CD4-positive, alpha-beta T cell treated with Interferon gamma for 1 hour (primary cell): ENCODE data around the gene KRTAP4-8.
"Not testable (repeated sequence)": the region's sequence is repeated elsewhere in the genome, so short reads cannot be mapped to it uniquely, and the experiment has no call there.

Source experiments
- DNase-seq: peaks from one replicate; pipeline ENCODE4 v3.0.0-alpha.2; 2020

KRTAP4-8 gene

DNA sequence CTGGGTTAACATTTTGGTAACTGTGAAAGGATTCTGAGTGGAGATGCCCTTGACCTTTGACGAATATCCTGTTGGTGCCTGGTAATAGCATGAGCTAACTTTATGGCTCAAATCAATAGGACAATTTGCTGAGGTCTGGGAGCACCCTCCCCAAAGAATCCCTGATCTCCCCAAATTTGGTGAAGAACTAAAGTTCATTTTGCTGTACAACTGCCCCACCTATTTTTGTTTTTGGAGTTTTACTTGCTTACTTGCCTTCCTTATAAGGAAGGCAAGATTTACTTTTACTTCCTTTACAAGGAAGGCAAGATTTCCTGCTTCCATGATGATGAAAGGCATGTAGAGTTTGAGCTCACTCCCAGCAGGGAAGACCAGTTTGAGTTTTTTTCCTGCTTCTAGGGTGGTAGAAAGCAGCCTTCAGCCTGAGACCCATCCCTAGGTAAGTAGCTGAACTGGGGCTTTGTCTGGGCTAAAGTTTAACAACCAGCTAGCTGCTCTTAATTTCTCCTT is 10.1 kb upstream of the KRTAP4-8 start:
- DNase-seq, result no peak

DNA sequence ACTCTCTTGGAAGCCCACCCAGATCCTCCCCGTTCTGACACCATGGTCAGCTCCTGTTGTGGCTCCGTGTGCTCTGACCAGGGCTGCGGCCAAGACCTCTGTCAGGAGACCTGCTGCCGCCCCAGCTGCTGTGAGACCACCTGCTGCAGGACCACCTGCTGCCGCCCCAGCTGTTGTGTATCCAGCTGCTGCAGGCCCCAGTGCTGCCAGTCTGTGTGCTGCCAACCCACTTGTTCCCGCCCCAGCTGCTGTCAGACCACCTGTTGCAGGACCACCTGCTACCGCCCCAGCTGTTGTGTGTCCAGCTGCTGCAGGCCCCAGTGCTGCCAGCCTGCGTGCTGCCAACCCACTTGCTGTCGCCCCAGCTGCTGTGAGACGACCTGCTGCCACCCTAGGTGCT is 7.4 kb upstream of the KRTAP4-8 start, which contains the start of gene KRTAP4-9:
KRTAP4-9 (plus strand) TSS at position 43 of the 400 bp plus-strand sequence; CDS start at position 43, 0 bp downstream.
- DNase-seq, result not testable (repeated sequence)

DNA sequence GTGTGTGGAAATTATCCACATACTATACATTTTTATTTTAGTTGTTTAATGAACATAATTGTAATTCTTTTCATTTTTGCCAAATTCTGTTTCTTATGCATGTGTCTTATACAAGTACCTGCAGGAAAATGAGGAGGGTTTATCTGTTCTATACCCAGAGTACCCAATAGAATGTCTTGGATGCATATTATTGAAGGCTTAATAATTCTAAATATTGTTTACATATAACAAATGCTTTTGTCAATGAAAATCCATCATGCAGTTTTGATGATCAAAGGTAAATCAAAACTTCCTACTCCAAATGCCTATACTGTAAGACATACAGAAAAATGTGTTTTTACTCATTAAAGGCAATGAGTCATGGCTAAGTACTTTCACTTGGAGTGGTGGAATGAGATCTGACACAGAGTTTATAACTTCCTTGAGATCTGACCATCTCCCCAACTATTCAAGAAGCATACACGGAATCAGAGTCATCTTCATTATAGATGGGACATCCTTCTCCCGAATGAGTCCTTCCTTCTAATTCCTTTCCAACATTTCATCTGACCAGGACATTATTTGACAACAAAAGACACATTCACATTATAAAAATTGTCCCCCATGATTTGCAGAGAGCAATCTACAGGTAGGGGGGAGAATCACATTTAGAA is 6.6 kb upstream of the KRTAP4-8 start:
- not testable (repeated sequence) for DNase-seq

DNA sequence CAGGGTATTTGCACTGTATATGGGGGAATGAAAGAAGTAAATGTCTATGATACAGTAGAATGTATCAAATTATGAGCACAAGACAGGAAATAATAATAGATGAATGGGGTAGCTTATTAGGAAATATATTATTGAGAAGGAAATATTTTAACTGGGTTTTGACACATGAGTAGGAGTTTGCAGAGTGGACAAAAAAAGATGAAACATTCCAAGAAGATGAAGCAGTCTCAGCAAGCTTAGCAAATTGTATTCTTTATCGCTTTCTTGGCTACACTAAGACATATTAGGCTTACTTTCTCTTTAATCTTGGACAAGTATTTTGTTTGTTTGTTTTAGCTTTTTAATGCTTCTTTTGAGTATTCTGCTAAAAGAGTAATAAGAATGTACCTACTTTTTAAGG is 6.0 kb upstream of the KRTAP4-8 start:
- no peak for DNase-seq

DNA sequence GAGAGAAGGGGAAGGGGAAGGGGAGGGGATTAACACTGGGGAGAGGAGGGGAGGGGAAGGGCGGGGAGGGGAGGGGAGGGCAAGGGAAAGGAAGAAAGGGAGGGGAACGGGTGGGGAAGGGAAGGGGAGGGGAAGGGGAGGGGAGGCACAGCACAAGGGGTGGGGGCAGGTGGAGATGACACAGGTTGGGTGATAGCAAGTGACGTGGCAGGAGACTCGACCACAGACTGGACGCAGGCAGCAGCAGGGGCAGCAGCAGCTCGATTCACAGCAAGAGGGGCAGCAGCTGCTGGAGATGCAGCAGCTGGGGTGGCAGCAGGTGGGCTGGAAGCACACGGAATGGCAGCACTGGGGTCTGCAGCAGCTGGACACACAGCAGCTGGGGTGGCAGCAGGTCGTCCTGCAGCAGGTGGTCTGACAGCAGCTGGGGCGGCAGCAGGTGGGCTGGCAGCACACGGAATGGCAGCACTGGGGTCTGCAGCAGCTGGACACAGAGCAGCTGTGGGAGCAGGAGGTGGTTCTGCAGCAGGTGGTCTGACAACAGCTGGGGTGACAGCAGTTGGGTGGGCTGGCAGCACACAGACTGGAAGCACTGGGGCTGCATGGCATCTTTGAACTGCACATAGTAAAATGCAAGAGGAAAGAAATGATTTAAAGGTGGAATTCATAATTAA is 3.8 kb upstream of the KRTAP4-8 start, which contains the start of gene KRTAP4-16:
KRTAP4-16 (minus strand) TSS at position 624 of the 674 bp plus-strand sequence; CDS start at position 624, 0 bp downstream.
- no peak for DNase-seq

DNA sequence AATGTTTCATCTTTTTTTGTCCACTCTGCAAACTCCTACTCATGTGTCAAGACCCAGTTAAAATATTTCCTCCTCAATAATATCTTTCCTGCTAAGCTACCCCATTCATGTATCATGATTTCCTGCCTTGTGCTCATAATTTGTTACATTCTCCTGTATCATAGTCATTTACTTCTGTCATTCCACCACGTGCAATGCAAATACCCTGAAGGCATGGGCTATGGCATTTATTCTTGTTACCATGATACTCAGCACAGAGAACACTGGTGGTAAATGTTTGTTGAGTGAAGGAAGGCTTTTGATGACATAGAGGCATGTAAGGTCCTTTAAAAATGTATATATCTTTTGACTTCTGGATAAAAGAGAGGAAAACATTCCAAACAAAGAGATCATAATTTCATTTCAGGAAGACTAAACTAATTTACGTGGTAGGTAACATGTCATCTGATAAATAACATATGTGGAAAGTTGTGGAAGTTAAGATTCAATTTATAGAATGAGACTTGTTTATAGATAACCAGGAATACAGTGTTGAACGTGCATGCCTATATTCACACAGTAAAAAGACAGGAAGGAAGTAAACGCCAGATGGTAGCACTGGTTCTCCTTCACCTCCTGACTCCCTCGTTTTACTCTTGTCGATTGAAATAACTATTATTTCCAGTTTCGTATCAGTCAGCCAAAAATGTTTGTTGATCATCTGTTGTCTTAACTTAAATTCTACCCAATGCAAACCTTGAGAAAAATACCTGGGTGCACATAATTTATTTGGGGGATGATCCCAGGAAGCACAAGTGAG is 1.9 kb upstream of the KRTAP4-8 start:
- DNase-seq, result not testable (repeated sequence)

DNA sequence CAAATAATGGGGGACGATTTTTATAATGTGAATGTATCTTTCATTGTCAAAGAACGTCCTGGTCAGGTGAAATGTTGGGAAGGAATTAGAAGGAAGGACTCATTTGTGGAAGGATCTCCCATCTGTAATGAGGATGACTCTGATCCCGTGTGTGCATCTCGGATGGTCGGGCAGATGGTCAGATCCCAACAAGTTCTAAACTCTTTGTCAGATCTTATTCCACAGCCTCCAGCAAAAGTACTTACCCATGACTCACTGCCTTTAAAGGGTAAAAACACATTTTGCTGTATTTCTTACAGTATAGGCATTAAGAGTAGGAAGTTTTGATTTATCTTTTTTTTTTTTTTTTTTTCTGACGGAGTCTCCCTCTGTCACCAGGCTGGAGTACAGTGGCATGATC is 539 bp upstream of the KRTAP4-8 start:
- DNase-seq, result no peak

DNA sequence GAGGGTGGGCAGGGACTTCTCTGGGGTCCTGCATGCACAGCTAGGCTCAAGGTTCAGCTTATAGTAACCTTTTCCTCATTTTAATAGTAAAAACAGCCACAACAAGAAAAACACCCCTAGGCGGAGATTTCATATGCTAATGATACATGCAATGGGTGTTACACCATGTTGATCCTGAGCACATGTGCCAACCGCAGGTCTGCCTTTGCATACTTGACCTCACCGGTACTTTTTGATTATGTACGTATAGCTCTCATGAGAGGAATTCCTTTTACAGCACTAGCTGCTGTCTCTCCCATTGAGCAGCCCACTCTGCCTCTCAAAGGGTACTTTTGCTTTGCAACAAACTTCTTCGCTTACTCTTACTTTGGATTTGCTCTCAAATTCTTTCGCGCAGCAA is 1.9 kb downstream of the KRTAP4-8 start:
- no peak for DNase-seq

DNA sequence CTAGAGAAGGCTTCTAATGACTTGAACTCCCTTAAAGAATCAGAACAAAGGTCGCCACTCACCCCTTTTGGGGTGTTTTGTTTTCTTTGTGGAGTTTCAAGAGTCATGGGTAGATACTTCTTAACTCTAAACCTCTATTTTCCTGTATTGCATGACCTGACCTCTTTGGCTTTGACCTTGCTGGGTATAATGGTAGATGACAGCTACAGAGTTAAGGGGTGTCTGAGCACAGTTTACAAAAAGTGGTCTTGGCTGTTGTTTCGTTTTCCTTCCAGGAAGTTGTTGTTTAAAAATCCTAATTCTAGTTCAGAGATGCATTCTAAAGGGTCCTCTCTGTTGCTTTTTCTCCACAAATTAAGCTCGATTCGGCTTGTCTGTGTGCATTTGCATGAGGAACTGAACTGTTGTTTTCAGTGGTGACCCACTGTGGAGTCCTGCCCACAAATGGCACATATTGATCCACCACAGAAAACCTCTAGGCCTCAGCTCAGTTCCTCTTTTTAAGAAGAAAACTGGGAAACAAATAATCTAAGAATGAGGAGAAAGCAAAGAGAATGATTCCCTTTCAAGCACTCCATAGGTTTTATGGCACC is 9.1 kb downstream of the KRTAP4-8 start:
- not testable (repeated sequence) for DNase-seq

DNA sequence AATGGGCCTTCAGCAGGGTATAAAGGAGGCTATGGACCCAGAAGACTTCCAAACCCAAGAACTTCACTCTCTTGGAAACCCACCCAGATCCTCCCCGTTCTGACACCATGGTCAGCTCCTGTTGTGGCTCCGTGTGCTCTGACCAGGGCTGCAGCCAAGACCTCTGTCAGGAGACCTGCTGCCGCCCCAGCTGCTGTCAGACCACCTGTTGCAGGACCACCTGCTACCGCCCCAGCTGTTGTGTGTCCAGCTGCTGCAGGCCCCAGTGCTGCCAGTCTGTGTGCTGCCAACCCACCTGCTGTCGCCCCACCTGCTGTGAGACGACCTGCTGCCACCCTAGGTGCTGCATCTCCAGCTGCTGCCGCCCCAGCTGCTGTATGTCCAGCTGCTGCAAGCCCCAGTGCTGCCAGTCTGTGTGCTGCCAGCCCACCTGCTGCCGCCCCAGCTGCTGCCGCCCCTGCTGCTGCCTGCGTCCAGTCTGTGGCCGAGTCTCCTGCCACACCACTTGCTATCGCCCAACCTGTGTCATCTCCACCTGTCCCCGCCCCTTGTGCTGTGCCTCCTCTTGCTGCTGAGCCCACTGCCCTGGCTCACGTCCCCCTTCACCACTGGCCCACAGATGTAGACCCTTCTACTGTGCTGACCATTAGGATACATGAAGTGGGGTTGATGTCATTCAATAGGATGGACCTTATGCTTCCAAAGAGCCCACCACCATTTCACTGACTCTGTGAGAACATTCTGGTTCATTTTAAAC is 13.7 kb downstream of the KRTAP4-8 start, which contains the start of gene KRTAP4-7:
KRTAP4-7 (plus strand) TSS at position 51 of the 757 bp plus-strand sequence; CDS start at position 108, 57 bp downstream.
- not testable (repeated sequence) for DNase-seq

DNA sequence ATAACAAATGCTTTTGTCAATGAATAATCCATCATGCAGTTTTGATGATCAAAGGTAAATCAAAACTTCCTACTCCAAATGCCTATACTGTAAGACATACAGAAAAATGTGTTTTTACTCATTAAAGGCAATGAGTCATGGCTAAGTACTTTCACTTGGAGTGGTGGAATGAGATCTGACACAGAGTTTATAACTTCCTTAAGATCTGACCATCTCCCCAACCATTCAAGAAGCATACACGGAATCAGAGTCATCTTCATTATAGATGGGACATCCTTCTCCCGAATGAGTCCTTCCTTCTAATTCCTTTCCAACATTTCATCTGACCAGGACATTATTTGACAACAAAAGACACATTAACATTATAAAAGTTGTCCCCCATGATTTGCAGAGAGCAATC is 14.5 kb downstream of the KRTAP4-8 start:
- DNase-seq, result not testable (repeated sequence)

DNA sequence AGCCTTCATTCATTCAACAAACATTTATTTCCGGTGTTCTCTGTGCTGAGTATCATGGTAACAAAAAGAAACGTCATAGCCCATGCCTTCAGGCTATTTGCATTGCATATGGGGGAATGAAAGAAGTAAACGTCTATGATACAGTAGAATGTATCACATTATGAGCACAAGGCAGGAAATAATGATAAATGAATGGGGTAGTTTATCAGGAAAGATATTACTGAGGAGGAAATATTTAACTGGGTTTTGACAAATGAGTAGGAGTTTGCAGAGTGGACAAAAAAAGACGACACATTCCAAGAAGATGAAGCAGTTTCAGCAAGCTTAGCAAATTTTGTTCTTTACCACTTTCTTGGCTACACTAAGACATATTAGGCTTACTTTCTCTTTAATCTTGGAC is 15.3 kb downstream of the KRTAP4-8 start:
- DNase-seq, result no peak

DNA sequence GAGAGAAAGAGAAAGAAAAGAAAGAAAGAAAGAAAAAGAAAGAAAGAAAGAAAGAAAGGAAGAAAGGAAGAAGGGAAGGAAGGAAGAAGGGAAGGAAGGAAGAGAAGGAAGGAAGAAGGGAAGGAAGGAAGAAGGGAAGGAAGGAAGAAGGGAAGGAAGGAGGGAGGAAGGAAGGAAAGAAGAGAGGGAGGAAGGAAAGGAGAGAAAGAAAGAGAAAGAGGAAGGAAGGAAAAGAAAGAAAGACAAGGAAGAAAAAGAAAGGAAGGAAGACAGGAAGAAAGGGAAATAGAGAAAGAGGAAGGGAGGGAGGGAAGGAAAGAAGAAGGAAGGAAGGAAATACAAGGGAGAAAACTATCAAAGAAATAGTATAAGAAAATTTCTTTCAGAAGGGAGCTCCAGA is 21.2 kb downstream of the KRTAP4-8 start:
- DNase-seq, result no peak

DNA sequence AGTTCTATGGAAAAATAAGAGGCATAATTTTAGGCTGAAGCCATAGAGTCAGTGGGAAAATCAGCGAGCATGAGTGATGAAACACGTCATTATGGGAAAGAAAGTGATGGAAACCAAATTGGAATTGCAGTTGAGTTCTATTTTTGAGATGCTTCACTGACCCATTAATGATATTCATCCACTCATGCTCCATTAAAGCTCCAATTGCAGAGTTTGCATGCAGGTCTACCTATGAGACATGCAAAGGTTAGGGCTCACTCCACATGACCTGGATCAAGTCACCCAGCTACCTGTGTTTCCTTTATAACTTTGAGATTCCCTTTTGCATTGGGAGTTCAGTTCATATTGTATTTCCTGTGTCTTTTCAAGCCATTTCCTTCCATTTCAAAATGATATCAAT is 24.3 kb downstream of the KRTAP4-8 start:
- DNase-seq, result no peak

DNA sequence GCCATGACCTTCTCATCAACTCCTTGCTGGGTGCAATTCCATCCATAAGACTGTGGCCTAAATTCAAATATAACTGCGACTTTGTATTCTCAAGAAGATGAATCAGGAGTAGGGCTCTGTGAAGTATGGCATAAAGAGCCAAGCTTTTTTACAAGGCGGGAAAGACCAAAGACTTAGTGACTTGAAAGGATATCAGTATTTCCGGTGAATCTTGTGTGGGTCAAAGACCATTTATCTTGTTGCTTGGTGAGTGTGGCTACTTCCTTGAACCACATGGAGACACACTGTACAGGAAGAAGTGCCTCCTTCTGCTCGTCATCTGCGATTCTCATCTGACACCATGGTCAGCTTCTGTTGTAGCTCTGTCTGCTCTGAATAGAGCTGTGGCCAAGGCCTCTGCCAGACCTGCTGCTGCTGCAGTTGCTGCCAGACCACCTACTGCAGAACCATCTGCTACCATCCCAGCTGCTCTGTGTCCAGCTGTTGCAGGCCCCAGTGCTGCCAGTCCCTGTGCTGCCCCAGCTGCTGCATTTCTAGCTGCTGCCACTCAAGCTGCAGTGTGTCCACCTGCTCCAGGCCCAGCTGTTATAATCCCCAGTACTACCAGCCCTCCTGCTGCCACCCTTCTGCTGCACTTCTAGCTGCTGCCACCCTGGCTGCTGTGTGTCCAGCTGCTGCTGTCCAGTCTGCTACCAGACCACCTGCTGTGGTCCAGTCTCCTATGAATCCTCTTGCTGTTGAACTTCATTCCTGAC is 26.2 kb downstream of the KRTAP4-8 start:
- no peak for DNase-seq

DNA sequence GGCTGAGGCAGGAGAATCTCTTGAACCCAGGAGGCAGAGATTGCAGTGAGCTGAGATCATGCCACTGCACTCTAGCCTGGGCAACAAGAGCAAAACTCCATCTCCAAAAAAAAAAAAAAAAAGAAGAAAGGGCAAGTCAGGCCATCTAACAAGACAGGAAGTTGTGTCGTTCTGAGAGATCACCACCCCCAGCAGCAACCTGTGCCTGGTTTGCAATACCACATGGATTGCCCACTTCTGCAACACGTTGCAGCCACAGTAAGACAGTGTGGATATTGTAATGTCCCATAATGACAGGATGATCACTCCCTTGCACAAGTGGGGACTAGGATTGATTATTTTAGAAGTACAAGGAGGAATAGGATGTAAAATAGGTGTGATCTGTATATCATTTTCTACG is 28.9 kb downstream of the KRTAP4-8 start:
- DNase-seq, result no peak

DNA sequence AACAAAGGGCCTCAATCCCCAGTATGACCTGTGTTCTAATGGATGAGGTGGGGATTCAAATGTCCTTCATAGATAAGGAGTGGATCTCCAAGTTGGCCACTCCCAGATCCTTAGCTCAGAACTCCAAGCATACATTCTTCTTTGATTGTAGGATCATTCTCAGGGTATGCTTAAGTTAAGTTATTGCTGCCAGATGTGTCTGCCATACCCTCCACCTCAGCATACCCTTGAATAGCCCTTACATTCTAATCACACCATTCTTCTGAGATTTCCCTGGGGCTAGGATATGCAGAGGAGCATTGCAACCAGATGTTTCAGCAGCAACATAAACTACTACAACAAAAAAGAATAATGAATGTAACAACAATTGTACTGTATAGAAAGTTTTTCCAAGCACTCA is 30.7 kb downstream of the KRTAP4-8 start:
- DNase-seq, result no peak

DNA sequence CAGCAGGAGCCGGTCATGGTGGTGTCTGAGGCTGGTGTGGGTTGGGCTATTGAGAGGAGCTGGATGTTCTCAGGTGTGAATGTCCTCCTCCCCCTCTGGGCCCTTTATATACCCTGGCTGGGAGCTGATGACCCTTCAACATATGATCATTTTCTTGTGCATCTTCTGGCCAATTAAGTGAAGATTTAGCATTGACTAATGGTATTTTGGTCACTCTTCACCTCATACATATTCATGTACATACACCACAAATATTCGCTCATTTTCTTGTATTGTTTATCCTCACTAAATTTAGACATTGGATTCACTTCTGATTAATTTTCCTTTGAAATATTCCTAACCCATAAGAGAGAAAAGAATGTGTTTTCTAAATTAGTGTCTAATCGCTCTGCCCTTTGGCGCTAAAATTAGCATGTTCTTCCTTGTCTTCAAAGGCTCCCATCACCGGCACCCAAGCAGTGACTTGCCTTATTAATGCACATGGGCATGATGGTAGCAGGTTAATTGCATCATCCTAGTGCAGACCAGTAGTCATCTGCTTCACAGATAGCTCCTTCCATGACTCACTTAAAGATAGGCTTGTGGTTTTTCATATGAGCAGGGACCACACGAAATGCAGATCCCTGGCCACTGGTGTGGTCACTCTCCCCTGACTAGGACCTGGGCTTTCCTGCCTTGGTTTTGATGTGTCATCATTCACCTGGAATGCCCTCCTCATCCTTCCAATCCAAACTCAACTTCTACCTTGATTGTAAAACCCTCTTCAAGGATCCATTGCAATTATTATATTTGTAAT is 31.9 kb downstream of the KRTAP4-8 start, which contains the start of gene KRTAP2-4:
KRTAP2-4 (minus strand) TSS at position 51 of the 796 bp plus-strand sequence; CDS start at position 17, 34 bp downstream.
- DNase-seq, result no peak

DNA sequence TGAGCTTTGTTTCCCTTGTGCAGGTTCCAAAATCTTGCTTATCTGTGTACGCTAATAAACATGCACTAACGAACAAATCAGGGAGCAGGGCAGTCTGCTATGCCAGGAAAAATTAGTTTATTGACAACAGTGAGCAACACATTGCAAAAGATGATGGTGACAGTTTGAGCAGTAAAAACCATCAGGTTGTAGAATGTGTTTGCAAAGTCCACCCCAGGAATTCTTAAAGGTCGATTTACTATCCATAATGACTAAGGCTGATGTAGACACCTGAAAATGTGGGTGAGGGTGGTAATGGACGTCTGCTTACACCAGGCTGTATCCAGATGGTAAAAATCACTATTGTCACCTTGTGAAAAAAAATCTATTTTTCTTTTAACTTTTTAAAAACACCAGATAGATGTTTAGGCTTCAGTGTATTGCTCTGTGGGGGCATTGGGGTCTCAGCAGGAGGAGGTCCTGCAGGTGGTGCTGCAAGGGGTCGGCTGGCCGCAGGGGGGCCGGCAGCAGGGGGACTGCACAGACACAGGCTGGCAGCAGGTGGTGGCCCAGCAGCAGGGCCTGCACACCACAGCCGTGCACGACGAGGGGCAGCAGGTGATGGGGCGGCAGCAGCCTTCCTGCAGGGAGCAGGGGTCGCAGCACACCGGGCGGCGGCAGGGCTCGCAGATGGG is 32.8 kb downstream of the KRTAP4-8 start:
- not testable (repeated sequence) for DNase-seq

DNA sequence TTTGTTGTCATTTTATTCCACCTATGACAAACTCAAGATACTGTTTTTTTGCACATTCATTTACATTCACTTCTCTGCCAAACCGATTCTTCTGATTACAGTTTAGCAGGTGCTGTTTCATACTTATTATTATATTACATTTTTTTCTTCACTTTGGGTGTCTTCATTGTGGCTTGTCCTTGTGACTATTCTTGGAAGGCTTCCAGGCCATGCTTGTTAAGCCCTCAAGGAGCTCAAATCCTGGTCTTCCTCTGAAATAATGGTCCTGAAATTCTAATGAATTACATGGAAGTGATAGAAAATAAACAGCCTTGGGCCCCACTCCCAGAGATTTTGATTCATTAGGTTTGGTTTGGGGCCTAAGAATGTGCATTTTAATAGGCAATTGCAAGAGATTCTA is 33.6 kb downstream of the KRTAP4-8 start:
- no peak for DNase-seq
